Upper lobe of left lung (tissue), 4 donors: ENCODE data around the gene TENT5C.

Experiments used
- EP300 ChIP-seq, 4 donors: sonication (generic); formaldehyde crosslinking; IDR thresholded peaks; one replicate each; pipeline ENCODE4 v1.5.1; 2017; ENCODE audit warnings: antibody characterized with exemption in 4 of 4, control low read depth in 2 of 4
- TF ChIP-seq, protein P1 (sequence below), 6 experiments: fragments of 450-650 bp in 4 of 6; fragments of 200-600 bp in 2 of 6; sonication (generic) in 2 of 6; IDR thresholded peaks; one replicate each; pipeline ENCODE4 v1.5.1; 2016 to 2019; ENCODE audit warnings: antibody characterized with exemption in 6 of 6

DNA sequence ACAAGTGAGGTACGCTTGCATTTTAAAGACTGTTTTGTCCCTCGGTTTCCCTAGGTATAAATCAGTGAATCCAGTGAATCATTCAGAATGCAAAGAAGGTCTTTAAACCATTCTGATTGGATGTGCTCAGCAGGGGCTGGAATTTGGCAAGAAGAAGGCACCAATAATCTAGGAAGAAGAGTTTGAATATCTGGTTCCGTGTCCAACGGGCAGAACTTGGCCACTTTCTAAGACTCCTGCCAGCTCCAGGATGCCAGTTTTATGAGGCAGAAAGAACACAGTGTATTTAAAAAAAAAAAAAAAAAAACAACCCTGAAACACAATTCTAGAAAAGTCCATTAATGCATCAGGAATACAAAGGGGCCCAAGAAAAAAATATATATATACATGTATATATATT is 3.0 kb upstream of the TENT5C start:
- TF ChIP-seq, protein P1, sequence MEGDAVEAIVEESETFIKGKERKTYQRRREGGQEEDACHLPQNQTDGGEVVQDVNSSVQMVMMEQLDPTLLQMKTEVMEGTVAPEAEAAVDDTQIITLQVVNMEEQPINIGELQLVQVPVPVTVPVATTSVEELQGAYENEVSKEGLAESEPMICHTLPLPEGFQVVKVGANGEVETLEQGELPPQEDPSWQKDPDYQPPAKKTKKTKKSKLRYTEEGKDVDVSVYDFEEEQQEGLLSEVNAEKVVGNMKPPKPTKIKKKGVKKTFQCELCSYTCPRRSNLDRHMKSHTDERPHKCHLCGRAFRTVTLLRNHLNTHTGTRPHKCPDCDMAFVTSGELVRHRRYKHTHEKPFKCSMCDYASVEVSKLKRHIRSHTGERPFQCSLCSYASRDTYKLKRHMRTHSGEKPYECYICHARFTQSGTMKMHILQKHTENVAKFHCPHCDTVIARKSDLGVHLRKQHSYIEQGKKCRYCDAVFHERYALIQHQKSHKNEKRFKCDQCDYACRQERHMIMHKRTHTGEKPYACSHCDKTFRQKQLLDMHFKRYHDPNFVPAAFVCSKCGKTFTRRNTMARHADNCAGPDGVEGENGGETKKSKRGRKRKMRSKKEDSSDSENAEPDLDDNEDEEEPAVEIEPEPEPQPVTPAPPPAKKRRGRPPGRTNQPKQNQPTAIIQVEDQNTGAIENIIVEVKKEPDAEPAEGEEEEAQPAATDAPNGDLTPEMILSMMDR (IDR thresholded peaks at IDR 0.05): no peak
- no peak for TF ChIP-seq EP300 (IDR thresholded peaks at IDR 0.05)
